Measurements from ENCODE around the gene KPRP.
A peak's percentile ranks its signal among the peaks of the same experiment; 100 is the strongest.

The KPRP gene

GRCh38 chr1:152757747-152758146 lies at the start of gene KPRP:
Gene KPRP (plus strand): TSS chr1:152758025. CDS start chr1:152759589, 1,564 bp downstream.
- no peak for DNase-seq

- no peak for DNase-seq
Measured at GRCh38 chr1:152718238-152718637, 39.6 kb upstream of the KPRP start.

- DNase-seq = no peak
Measured at GRCh38 chr1:152725261-152725660, 32.6 kb upstream of the KPRP start.

- DNase-seq = no peak
Measured at GRCh38 chr1:152728986-152729385, 28.8 kb upstream of the KPRP start.

GRCh38 chr1:152735648-152736047 lies 22.2 kb upstream of the KPRP start:
- DNase-seq = no peak

GRCh38 chr1:152737997-152738396 lies 19.8 kb upstream of the KPRP start:
- DNase-seq = no peak

- DNase-seq = no peak
Measured at GRCh38 chr1:152739841-152740240, 18.0 kb upstream of the KPRP start.

- no peak for DNase-seq
Measured at GRCh38 chr1:152741656-152742055, 16.2 kb upstream of the KPRP start.

- no peak for DNase-seq
Measured at GRCh38 chr1:152743371-152744145, 14.3 kb upstream of the KPRP start.

GRCh38 chr1:152745289-152745704 lies 12.5 kb upstream of the KPRP start:
- DNase-seq = peak; percentile 2

GRCh38 chr1:152745765-152746444 lies 11.9 kb upstream of the KPRP start:
- DNase-seq = no peak

- DNase-seq = no peak
Measured at GRCh38 chr1:152747831-152748230, 10.0 kb upstream of the KPRP start.

GRCh38 chr1:152752225-152752624 lies 5.6 kb upstream of the KPRP start:
- no peak for DNase-seq

GRCh38 chr1:152753586-152753985 lies 4.2 kb upstream of the KPRP start:
- no peak for DNase-seq

GRCh38 chr1:152756872-152757271 lies 953 bp upstream of the KPRP start:
- no peak for DNase-seq

- DNase-seq = no peak
Measured at GRCh38 chr1:152758636-152759035, 811 bp downstream of the KPRP start.

GRCh38 chr1:152759453-152760173 lies 1.8 kb downstream of the KPRP start:
- DNase-seq = no peak

GRCh38 chr1:152760551-152761190 lies 2.8 kb downstream of the KPRP start:
- no peak for DNase-seq

- DNase-seq = no peak
Measured at GRCh38 chr1:152761609-152762213, 3.9 kb downstream of the KPRP start.

GRCh38 chr1:152768847-152769533 lies 11.2 kb downstream of the KPRP start:
- no peak for DNase-seq

GRCh38 chr1:152770411-152770810 lies 12.6 kb downstream of the KPRP start:
- no peak for DNase-seq

GRCh38 chr1:152774875-152775274 lies 17.1 kb downstream of the KPRP start, which contains the start of gene LCE1F:
Gene LCE1F (plus strand): TSS chr1:152775140. CDS start chr1:152776372, 1,232 bp downstream.
- no peak for DNase-seq
